Suprapubic skin (tissue), 4 donors: ENCODE results near the gene DUS1L. TPM values are rescaled to one million over a fixed set of nuclear protein-coding genes. Genes with fewer than 3 reads are reported as not detected.

ENCODE experiments used
- DNase-seq, 2 donors: peaks; one replicate each; pipeline ENCODE4 v3.0.0-alpha.2; 2019; ENCODE audit warnings: low spot score in 2 of 2
- H3K27ac ChIP-seq: fragments of 200-600 bp; sonication (generic); one replicate; pipeline ENCODE4 v1.5.1; 2019
- H3K27me3 ChIP-seq: fragments of 200-600 bp; sonication (generic); one replicate; pipeline ENCODE4 v1.5.1; 2019
- H3K36me3 ChIP-seq: fragments of 200-600 bp; sonication (generic); one replicate; pipeline ENCODE4 v1.5.1; 2019
- H3K4me1 ChIP-seq: fragments of 200-600 bp; sonication (generic); one replicate; pipeline ENCODE4 v1.5.1; 2019
- H3K4me3 ChIP-seq: fragments of 200-600 bp; sonication (generic); one replicate; pipeline ENCODE4 v1.5.1; 2019; ENCODE audit warnings: mild to moderate bottlenecking
- H3K9me3 ChIP-seq: fragments of 200-600 bp; sonication (generic); one replicate; pipeline ENCODE4 v1.5.1; 2019
- EP300 ChIP-seq: sonication (generic); formaldehyde crosslinking; IDR thresholded peaks from one replicate; pipeline ENCODE4 v1.6.1; 2017; ENCODE audit warnings: antibody characterized with exemption
- POLR2A ChIP-seq, 2 donors: fragments of 450-650 bp; IDR thresholded peaks; one replicate each; pipeline ENCODE4 v1.6.1; 2017; ENCODE audit warnings: antibody characterized with exemption in 2 of 2, mild to moderate bottlenecking in 2 of 2, moderate library complexity in 2 of 2
- POLR2AphosphoS5 ChIP-seq, 3 donors: sonication (generic); formaldehyde crosslinking; IDR thresholded peaks; one replicate each; pipeline ENCODE4 v1.6.1; 2017; ENCODE audit warnings: antibody characterized with exemption in 3 of 3
- WGBS: methylation state at CpG from one replicate; pipeline ENCODE4 v1.1.5; 2018; 5-methylcytosine and 5-hydroxymethylcytosine counted together
- total RNA-seq, 4 donors: library from RNA; depleted of rRNA; stranded (reverse); fragments of >200 nt; gene quantifications; one replicate each; pipeline ENCODE4 v1.1.0, GENCODE V29; 2016
- TF ChIP-seq, protein P1 (sequence below), 2 donors: fragments of 200-600 bp in 1 of 2; fragments of 450-650 bp in 1 of 2; sonication (generic) in 1 of 2; IDR thresholded peaks; one replicate each; pipeline ENCODE4 v1.5.1; 2016 to 2019; ENCODE audit warnings: antibody characterized with exemption in 2 of 2, mild to moderate bottlenecking in 1 of 2, moderate library complexity in 1 of 2

Gene DUS1L
- total RNA-seq, 4 donors from 2014 or later: 79.3 to 176 (median 108) TPM

DNA sequence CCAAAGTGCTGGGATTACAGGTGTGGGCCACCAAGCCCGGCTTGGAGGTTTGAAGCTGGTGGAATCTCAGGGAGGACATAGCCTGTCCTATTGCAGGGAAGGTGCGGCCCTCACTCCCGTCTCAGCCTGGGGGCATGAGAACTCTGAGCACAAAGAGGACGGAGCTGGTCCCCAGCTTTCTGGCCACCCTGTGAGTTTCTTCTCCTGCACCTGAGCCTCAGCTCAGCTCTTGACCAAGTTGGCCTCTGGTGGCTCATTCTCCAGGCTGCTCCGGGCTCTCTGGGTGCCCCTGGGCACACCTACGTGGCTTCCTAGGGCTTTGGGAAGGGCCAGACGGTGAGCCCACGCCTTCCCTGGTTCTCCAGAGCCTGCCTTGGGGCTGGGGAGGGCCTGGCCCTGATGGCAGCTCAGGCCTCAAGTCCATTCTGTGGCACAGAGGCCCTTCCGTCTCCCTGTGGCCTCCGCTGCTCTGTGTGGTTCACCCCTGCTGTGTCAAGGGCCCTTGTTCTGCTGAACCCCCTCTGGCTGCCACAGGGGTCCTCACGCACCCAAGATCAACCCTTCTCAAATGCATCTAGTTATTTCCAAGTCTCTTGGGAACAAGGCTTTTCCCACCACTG, 39.3 kb upstream of the DUS1L start:
- WGBS: 85% methylated on average over 7 of the region's 11 CpGs

DNA sequence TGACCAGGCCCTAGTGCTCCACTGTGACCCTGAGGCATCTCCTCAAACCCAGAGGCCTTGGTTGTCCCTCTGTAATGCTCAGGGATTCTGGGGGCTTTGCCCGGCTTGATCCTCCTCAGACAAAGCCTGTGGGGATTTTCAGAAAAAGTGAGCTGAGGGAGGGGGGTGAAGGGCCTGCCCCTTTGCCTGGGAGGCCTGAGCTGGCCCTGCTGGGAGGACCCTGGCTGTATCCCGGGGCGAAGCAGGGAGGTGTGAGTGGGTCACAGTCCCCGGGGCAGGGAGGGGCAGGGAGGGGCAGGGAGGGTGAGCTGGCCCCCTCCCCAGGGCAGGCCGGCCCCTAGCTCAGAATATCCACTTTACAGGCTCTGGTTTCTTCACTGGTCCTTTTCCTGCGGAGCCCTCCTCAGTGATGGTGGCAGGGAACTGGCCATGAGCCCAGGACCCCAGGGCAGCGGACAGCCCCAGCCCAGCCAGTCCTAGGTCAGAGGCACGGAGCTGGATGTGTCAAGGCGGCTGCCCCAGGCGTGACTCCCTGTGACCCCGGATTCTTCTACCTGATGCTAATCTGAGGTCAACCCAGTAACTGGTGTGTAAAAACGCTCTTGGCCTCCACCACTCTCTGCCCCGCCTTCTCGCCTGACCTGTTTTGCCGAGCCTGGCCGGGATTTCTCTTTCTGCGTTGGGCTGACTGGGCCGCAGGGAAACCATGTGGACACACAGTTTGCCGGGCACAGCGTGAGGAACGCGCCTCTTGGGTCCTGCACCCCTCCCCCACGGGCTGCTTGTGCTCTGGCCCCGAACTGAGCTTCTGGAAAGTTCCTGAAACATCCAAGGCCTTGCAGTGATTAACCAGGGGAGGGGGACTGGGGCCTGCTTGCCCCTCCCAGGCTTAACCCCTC, 38.2 kb upstream of the DUS1L start:
- peak in 1 of 2 donors; percentile 88 for DNase-seq
- H3K4me1 ChIP-seq: peaks cover 81% of the 10 kb centered on the region

More for the DNA sequence above, 39.3 kb upstream of the DUS1L start:
- TF ChIP-seq EP300: no peak
- no peaks in the 10 kb centered on the region for H3K9me3 ChIP-seq
- H3K36me3 ChIP-seq: no peaks in the 10 kb centered on the region
- H3K27ac ChIP-seq: peak overlapping the region; percentile 82
- peaks cover 71% of the 10 kb centered on the region for H3K4me1 ChIP-seq
- DNase-seq: no peak
- H3K4me3 ChIP-seq: no peak overlapping the region
- no peaks in the 10 kb centered on the region for H3K27me3 ChIP-seq

DNA sequence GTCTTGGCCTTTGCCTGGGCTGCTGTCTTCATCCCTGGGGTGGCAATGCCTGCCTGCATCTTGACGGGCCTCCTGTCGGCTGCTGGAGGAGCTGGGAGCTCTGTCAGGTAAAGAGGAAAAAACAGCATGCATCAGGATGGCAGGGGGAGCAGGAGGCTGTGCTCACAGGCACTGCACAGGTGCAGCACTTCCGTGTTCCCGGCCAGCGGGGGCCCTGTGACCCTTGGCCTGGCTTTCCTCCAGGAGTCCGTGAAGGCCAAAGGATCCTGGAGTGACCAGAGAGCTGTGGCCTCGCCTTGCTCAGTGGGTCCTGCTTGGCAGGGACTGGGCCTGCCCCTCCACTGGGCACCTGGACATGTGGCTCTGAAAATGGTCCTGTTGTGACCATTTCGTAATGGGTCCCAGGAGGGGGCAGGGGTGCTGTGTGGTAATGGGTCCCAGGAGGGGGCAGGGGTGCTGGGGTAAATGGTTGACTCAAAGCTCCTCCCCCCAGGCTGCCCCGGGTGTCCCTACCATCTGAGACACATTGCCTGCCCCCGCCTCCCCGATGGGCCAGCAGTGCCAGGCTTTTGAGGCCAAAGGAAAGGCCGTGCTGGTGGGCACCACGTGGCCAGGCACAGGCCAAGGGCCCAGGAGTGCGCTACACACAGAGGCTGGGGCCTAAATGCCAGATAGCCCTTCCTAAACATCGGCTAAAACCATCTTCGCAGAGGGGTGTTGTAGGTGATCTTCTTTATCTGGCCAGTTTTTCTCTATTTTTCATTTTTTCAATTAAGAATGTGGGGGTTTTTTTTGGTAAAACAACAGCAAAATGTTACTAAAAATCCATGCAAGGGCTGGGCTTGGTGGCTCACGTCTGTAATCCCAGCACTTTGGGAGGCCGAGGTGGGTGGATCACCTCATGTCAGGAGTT, 36.4 kb upstream of the DUS1L start:
- Histone ChIP-seq H3K27me3 (no peaks in the 10 kb centered on the region), H3K4me1 (peaks cover 84% of the 10 kb centered on the region), H3K9me3 (no peaks in the 10 kb centered on the region), H3K4me3 (no peak overlapping the region), H3K36me3 (no peaks in the 10 kb centered on the region), H3K27ac (peak overlapping the region; percentile 97)
- DNase-seq: no peak
- 73% methylated on average over 13 of the region's 18 CpGs for WGBS
- no peak for TF ChIP-seq EP300
- no peak for TF ChIP-seq POLR2AphosphoS5 (IDR thresholded peaks at IDR 0.05)
- no peak for TF ChIP-seq POLR2A (IDR thresholded peaks at IDR 0.05)
- TF ChIP-seq, protein P1, sequence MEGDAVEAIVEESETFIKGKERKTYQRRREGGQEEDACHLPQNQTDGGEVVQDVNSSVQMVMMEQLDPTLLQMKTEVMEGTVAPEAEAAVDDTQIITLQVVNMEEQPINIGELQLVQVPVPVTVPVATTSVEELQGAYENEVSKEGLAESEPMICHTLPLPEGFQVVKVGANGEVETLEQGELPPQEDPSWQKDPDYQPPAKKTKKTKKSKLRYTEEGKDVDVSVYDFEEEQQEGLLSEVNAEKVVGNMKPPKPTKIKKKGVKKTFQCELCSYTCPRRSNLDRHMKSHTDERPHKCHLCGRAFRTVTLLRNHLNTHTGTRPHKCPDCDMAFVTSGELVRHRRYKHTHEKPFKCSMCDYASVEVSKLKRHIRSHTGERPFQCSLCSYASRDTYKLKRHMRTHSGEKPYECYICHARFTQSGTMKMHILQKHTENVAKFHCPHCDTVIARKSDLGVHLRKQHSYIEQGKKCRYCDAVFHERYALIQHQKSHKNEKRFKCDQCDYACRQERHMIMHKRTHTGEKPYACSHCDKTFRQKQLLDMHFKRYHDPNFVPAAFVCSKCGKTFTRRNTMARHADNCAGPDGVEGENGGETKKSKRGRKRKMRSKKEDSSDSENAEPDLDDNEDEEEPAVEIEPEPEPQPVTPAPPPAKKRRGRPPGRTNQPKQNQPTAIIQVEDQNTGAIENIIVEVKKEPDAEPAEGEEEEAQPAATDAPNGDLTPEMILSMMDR (IDR thresholded peaks at IDR 0.05): no peak

More for the DNA sequence above, 38.2 kb upstream of the DUS1L start:
- TF ChIP-seq POLR2AphosphoS5 (IDR thresholded peaks at IDR 0.05): peak in 1 of 3 donors; percentile 63
- no peak for TF ChIP-seq EP300
- TF ChIP-seq, protein P1 (IDR thresholded peaks at IDR 0.05): no peak
- no peak for TF ChIP-seq POLR2A (IDR thresholded peaks at IDR 0.05)
- H3K4me3 ChIP-seq: no peak overlapping the region
- no peaks in the 10 kb centered on the region for H3K36me3 ChIP-seq
- 40% methylated on average over 18 of the region's 24 CpGs for WGBS
- H3K27me3 ChIP-seq: no peaks in the 10 kb centered on the region
- H3K9me3 ChIP-seq: no peaks in the 10 kb centered on the region
- H3K27ac ChIP-seq: peak overlapping the region; percentile 82

DNA sequence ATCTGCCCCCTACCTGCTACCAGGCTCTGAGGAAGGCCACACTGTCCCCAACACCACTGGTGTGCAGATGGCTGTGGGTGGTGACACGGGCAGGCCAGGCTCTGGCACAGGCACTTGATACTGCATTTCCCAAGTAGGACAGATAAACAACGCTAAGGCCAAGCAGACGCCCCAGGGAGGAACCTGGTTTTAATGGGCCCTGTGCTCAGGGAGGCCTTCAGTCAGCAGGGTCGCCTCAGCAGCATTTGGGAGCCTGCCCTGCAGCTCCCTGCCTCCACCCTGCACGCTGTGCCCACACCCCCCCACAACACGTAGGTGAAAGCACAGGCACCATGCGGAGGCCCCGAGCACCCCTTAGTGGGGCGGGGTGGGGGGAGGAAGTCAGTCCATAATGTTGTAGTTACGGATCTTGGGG, 35.7 kb upstream of the DUS1L start:
- Histone ChIP-seq H3K36me3 (peaks cover 1% of the 10 kb centered on the region), H3K4me3 (no peak overlapping the region), H3K27me3 (no peaks in the 10 kb centered on the region), H3K9me3 (no peaks in the 10 kb centered on the region), H3K27ac (peak overlapping the region; percentile 97), H3K4me1 (peaks cover 84% of the 10 kb centered on the region)
- DNase-seq: no peak
- WGBS: 29% methylated on average over 7 of the region's 10 CpGs
- TF ChIP-seq, protein P1 (IDR thresholded peaks at IDR 0.05): no peak
- TF ChIP-seq POLR2AphosphoS5 (IDR thresholded peaks at IDR 0.05) (no peak), EP300 (no peak), POLR2A (IDR thresholded peaks at IDR 0.05) (no peak)

DNA sequence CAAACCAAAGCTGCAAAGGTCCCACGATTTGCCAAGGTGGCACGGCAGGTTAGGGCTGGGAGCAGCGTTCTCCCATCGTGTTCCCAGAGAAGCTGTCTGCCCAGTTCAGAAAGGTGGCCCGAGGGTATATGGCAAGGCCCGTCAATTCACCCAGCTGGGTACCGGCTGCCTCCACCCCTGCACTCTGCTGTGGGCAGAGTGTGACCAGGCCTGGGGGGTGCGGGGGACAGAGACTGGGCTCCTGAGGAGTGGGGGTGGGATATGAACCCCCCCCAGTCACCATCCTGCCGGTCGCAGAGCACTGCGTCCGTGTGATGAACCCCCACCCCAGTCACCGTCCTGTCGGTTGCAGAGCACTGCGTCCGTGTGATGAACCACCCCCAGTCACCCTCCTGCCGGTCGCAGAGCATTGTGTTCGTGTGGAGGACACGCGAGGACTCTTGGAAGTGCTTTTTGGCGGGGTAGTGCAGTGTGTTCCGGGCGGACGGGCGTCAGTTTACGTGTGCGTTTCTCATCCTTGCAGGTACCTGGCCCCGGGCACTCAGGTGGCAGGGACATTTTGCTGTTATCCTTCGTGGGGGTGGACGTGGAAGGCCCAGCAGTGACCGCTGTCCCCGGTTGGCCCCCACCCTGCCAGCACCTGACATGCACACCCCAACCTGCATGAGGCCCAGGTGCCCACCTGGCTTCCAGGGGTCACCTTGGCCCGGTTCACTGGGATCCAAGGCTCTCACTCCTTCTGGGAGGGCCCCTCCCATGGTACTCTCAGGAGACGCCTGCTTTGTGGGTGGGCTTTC, 35.1 kb upstream of the DUS1L start:
- WGBS: 44% methylated on average over 9 of the region's 35 CpGs
- H3K4me1 ChIP-seq: peaks cover 84% of the 10 kb centered on the region

More for the DNA sequence above, 35.1 kb upstream of the DUS1L start:
- TF ChIP-seq POLR2A (IDR thresholded peaks at IDR 0.05): no peak
- no peak for TF ChIP-seq EP300
- no peak for TF ChIP-seq POLR2AphosphoS5 (IDR thresholded peaks at IDR 0.05)
- TF ChIP-seq, protein P1 (IDR thresholded peaks at IDR 0.05): no peak
- H3K4me3 ChIP-seq: no peak overlapping the region
- no peaks in the 10 kb centered on the region for H3K27me3 ChIP-seq
- peaks cover 7% of the 10 kb centered on the region for H3K36me3 ChIP-seq
- no peak for DNase-seq
- H3K27ac ChIP-seq: peak overlapping the region; percentile 97
- H3K9me3 ChIP-seq: no peaks in the 10 kb centered on the region
